NCI-H2107 treated with DMSO at 0.1 percent for 48 hours (cell line): ENCODE results near the gene CYP21A2.
"Not testable (repeated sequence)": the region's sequence is repeated elsewhere in the genome, so short reads cannot be mapped to it uniquely, and the experiment has no call there.

Source experiments
- DNase-seq: peaks from one replicate; lab custom pipeline; 2025; ENCODE audit not compliant: unreplicated experiment; lab: John Stamatoyannopoulos, UW

CYP21A2 gene

GRCh38 chr6:32029553-32029952 is 8.7 kb upstream of the CYP21A2 start:
- not testable (repeated sequence) for DNase-seq

- DNase-seq, result not testable (repeated sequence)
Measured at GRCh38 chr6:32035283-32036013, 2.8 kb upstream of the CYP21A2 start.

- DNase-seq, result not testable (repeated sequence)
Measured at GRCh38 chr6:32037136-32037535, 1.1 kb upstream of the CYP21A2 start.

- DNase-seq, result not testable (repeated sequence)
Measured at GRCh38 chr6:32038878-32039277, 663 bp downstream of the CYP21A2 start.

GRCh38 chr6:32039321-32040274 is 1.4 kb downstream of the CYP21A2 start:
- not testable (repeated sequence) for DNase-seq

GRCh38 chr6:32040299-32041049 is 2.3 kb downstream of the CYP21A2 start:
- not testable (repeated sequence) for DNase-seq

GRCh38 chr6:32041050-32041321 is 2.8 kb downstream of the CYP21A2 start:
- not testable (repeated sequence) for DNase-seq

GRCh38 chr6:32041385-32041784 is 3.2 kb downstream of the CYP21A2 start:
- not testable (repeated sequence) for DNase-seq

- not testable (repeated sequence) for DNase-seq
Measured at GRCh38 chr6:32042276-32042675, 4.1 kb downstream of the CYP21A2 start.

GRCh38 chr6:32043589-32044380 is 5.6 kb downstream of the CYP21A2 start:
- DNase-seq, result not testable (repeated sequence)

GRCh38 chr6:32044916-32045315 is 6.7 kb downstream of the CYP21A2 start:
- not testable (repeated sequence) for DNase-seq

GRCh38 chr6:32045811-32046449 is 7.7 kb downstream of the CYP21A2 start:
- DNase-seq, result no peak

GRCh38 chr6:32046450-32047083 is 8.4 kb downstream of the CYP21A2 start:
- DNase-seq, result no peak

GRCh38 chr6:32047084-32047478 is 8.9 kb downstream of the CYP21A2 start:
- DNase-seq, result no peak

- no peak for DNase-seq
Measured at GRCh38 chr6:32047539-32047854, 9.3 kb downstream of the CYP21A2 start.

GRCh38 chr6:32047855-32048766 is 9.9 kb downstream of the CYP21A2 start:
- no peak for DNase-seq

GRCh38 chr6:32049149-32049548 is 10.9 kb downstream of the CYP21A2 start:
- DNase-seq, result not testable (repeated sequence)

- not testable (repeated sequence) for DNase-seq
Measured at GRCh38 chr6:32049736-32050135, 11.5 kb downstream of the CYP21A2 start.

GRCh38 chr6:32050562-32050961 is 12.3 kb downstream of the CYP21A2 start:
- DNase-seq, result no peak
